LNCAP (cell line): ENCODE measurements around the gene WDPCP.

Source experiments
- CTCF ChIP-seq: fragments of 450-650 bp; IDR thresholded peaks from 2 replicates; pipeline ENCODE4 v1.5.1; 2017; ENCODE audit warnings: mild to moderate bottlenecking

The WDPCP gene

GRCh38 chr2:63538390-63538789 is 49.9 kb downstream of the WDPCP start:
- TF ChIP-seq CTCF, result no peak

- no peak for TF ChIP-seq CTCF
Measured at GRCh38 chr2:63537306-63537705, 51.0 kb downstream of the WDPCP start.

GRCh38 chr2:63530704-63531279 is 57.5 kb downstream of the WDPCP start:
- no peak for TF ChIP-seq CTCF

- TF ChIP-seq CTCF, result no peak
Measured at GRCh38 chr2:63525905-63526304, 62.4 kb downstream of the WDPCP start.

- TF ChIP-seq CTCF, result no peak
Measured at GRCh38 chr2:63522950-63523349, 65.3 kb downstream of the WDPCP start.

GRCh38 chr2:63520793-63521192 is 67.5 kb downstream of the WDPCP start:
- no peak for TF ChIP-seq CTCF

- TF ChIP-seq CTCF, result no peak
Measured at GRCh38 chr2:63514781-63515180, 73.5 kb downstream of the WDPCP start.

- no peak for TF ChIP-seq CTCF
Measured at GRCh38 chr2:63514237-63514716, 74.0 kb downstream of the WDPCP start.
